Stimulated activated CD4-positive, alpha-beta T cell treated with anti-CD3 and anti-CD28 coated beads, TNF-alpha, amount 100 ng/mL, for 48 hours (primary cell): ENCODE data around the gene ZNF316.
"Not testable (repeated sequence)": the region's sequence is repeated elsewhere in the genome, so short reads cannot be mapped to it uniquely, and the experiment has no call there.

ENCODE experiments used
- DNase-seq, 3 donors: peaks; one replicate each; pipeline ENCODE4 v3.0.0-alpha.2; 2020; ENCODE audit warnings: low read depth in 3 of 3

The ZNF316 gene

GRCh38 chr7:6621195-6622133 lies 15.7 kb upstream of the ZNF316 start:
- DNase-seq: no peak

DNA sequence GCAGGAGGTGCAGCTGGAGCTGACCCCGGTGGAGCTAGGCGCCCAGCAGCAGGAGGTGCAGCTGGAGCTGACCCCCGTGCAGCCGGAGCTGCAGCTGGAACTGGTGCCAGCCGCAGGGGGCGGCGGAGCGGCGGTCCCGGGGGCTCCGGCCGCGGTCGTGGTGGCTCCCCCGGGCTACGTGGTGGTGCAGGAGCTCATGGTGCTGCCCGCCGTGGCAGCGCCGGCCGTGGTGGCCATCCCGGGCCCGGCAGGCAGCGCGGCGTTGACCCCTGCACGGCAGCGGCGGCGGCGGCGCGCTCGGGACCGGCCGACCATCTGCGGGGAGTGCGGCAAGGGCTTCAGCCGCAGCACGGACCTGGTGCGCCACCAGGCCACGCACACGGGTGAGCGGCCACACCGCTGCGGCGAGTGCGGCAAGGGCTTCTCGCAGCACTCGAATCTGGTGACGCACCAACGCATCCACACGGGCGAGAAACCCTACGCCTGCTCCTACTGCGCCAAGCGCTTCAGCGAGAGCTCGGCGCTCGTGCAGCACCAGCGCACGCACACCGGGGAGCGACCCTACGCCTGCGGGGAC lies 14.9 kb upstream of the ZNF316 start:
- no peak for DNase-seq

- DNase-seq: no peak
Measured at GRCh38 chr7:6623589-6624245, 13.4 kb upstream of the ZNF316 start.

DNA sequence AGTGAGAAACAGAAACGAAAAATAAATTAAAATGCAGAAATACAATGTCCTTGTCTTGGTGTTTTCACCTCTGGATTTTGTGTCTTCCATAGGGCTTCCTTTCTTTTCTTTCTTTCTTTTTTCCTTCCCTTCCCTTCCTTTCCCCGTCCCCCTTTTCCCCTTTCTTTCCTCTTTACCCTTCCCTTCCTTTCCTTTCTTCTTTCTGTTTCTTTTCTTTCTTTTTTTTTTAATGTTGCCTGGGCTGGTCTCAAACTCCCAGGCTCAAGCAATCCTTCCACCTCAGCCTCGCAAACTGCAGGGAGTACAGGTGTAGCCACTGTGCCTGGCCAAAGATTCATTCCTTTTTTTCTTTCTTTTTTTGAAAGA lies 12.9 kb upstream of the ZNF316 start:
- DNase-seq: no peak

DNA sequence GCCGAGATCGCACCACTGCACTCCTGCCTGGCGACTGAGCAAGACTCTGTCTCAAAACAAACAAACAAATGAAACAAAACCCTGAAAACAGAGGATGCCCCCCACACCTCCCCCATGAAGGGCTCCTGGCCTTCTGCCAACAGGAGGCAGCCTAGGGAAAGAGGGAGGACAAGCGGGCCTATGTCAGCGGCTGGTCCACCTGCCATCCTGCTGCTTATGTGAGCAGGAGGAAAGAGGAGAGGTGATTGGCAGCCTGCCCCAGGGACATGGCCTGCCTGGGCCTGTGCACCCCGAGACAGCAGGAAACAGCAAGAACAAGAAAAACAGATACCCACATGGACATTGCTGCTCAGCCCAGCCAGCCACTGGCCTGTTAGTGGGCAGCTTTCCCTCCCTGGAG lies 9.1 kb upstream of the ZNF316 start:
- DNase-seq: no peak

- DNase-seq: no peak
Measured at GRCh38 chr7:6630007-6630849, 6.9 kb upstream of the ZNF316 start.

DNA sequence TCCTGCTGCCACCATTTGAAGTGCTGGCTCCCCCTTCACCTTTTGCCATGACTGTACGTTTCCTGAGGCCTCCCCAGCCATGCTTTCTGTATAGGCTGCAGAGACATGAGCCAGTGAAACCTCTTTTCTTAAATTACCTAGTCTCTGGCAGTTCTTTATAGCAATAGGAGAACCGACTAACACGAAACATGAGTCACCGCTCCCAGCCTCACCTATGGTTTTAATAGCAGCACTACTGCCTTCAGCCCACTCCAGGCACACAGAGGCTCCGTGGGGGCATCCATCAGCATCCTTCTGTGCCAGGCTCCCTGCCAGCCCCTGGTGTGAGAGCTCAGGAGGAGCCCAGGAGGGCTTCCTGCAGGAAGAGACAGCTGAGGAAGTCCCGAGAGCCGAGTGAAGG lies 5.5 kb upstream of the ZNF316 start:
- DNase-seq: no peak

DNA sequence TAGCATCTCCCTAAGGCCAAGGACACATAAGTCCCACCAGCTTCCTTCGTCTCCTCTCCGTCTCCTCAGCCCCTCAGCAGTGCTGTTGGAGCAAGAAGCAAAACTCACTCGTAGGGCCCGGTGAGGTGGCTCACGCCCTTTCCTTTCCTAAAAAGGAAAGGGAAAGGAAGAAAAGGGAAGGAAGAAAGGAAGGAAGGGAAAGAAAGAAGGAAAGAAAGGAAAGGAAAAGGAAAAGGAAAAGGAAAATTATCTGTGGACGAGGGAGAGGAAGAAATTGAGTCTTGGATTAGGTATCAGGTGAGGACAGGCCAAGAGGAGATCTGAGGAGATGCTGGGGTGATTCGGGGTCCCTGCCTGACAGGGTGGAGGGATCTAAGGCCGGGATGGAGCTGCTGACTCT lies 3.1 kb upstream of the ZNF316 start:
- no peak for DNase-seq

GRCh38 chr7:6634971-6635370 lies 2.1 kb upstream of the ZNF316 start:
- DNase-seq: not testable (repeated sequence)

DNA sequence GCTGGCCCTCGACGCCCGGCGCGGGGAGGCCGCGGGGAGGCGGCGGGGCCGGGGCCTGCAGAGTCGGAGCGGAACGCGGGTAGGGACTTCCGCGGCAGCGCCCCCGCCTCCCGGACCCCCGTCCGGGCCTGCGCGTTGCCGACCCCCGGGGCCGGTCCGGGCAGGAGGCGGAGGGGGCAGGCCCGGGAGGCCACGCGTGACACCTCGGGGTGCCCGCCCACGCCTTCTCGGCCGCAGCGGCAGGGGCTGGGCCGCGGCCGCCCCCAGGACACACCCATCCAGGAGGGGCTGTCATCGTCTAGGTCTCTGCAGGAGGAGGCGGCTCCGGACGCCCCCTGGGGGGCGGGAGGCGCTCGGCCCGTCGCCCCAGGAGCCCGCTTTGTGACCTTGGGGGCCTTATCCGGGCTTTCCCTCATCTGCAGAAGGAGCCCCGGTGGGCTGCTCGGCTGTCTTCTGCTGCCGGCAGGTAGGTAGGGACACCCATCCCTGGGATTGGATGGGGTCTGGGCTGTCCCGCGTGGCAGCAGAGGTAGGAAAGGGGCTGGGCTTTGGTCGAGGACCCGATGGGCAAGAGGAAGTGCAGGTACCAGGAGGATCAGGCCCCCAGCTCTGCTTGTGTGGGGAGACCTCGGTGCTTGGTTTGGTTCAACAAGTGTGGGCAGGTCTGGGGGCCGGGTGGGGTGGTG lies 569 bp downstream of the ZNF316 start:
- peak; percentile 10 to 43 (median 21) for DNase-seq

GRCh38 chr7:6639032-6639431 lies 1.9 kb downstream of the ZNF316 start:
- no peak for DNase-seq

- DNase-seq: no peak
Measured at GRCh38 chr7:6639627-6640026, 2.5 kb downstream of the ZNF316 start.

DNA sequence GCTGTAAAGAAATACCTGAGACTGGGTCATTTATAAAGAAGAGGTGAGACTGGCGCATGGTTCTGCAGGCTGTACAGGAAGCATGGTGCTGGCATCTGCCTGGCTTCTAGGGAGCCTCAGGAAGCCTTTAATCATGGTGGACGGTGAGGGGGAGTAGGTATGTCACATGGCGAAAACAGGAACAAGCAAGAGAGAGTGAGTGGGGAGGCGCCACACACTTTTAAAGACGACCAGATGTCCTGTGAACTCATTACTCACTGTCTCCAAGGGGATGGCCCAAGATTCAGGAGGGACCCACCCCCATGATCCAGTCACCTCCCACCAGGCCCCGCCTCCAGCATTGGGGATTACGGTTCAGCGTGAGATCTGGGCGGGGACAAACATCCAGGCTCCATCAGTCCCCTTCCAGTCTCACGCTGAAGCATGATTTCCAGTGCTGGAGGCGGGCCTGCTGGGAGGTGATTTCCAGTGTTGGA lies 3.2 kb downstream of the ZNF316 start:
- peak in 1 of 3 donors; percentile 46 for DNase-seq

GRCh38 chr7:6641305-6642035 lies 4.4 kb downstream of the ZNF316 start:
- no peak for DNase-seq

GRCh38 chr7:6642239-6642839 lies 5.2 kb downstream of the ZNF316 start:
- DNase-seq: no peak

DNA sequence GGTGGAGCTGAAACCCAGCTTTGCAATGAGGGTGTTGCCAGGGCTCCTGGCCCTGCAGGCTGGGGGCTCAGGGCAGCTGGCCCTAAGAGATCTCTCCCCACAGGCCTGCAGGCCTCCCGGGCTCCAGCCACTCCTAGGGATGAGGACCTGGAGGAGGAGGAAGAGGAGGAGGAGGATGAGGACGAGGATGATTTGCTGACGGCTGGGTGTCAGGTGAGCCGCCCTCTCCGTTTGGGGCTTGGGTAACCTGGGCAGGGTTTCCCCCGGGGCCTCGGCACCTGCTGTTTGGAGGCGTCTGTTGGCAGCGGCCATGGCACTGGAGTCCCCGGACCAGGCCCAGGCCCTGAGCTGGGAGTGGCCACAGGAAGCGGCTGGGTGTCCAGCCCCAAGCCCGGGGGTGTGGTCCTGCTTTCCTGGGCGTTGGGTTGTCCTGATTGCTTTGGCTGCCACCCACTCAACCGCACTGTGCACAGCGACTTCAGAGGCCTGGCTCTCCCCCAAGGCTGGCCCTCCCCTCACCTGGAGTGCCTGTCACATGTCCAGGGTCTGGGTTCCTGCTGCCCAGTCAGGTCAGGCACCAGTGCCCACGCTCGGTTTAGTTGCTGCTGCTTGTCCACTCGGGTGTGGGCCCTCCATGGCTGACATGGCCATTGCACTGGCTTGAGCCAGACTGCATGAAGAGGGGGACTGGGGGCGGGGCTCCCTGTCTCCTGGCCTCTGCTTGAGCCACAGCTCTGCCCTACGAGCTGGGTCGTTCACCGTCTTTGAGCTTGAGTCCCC lies 5.9 kb downstream of the ZNF316 start:
- no peak for DNase-seq

- no peak for DNase-seq
Measured at GRCh38 chr7:6643915-6644625, 7.0 kb downstream of the ZNF316 start.

- no peak for DNase-seq
Measured at GRCh38 chr7:6644728-6645127, 7.6 kb downstream of the ZNF316 start.

DNA sequence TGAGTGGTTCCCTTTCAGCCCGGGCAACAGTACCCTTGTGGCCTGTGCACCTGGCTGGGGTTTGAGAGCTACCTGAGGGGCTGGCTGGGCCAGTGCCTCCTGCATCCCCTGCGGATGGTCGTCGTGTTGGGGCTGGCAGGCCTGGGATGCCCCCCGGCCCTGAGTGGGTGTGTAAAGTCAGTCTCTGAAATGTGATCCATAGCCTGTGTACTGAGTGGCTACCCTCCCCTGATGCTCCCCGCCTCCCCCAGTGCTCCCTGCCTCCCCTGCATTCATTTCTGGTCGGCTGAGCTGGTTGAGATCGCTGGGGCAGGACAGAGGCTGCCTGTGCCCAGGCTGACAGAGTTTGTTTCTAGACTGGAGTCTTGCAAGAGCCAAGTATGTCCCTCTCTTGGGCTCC lies 9.3 kb downstream of the ZNF316 start:
- DNase-seq: no peak
